Peyer's patch (tissue), 4 donors: ENCODE results near the gene MOSMO. TPM values are rescaled to one million over a fixed set of nuclear protein-coding genes. Genes with fewer than 3 reads are reported as not detected.

ENCODE experiments used
- DNase-seq, 3 donors: peaks; one replicate each; pipeline ENCODE4 v3.0.0-alpha.2; 2017 to 2019
- H3K27ac ChIP-seq, 4 donors: fragments of 200-600 bp; sonication (generic); one replicate each; pipeline ENCODE4 v1.5.1; 2016 to 2019
- H3K27me3 ChIP-seq, 2 donors: fragments of 200-600 bp; sonication (generic); one replicate each; pipeline ENCODE4 v1.5.1; 2019
- H3K36me3 ChIP-seq, 3 donors: fragments of 200-600 bp; sonication (generic); one replicate each; pipeline ENCODE4 v1.5.1; 2016 to 2019
- H3K4me1 ChIP-seq, 4 donors: fragments of 200-600 bp; sonication (generic); one replicate each; pipeline ENCODE4 v1.5.1; 2016 to 2019
- H3K4me3 ChIP-seq, 4 donors: fragments of 200-600 bp; sonication (generic); 1 replicate in 3 of 4; 2 replicates in 1 of 4; pipeline ENCODE4 v1.5.1; 2016 to 2019; ENCODE audit warnings: mild to moderate bottlenecking in 1 of 4
- H3K9me3 ChIP-seq, 4 donors: fragments of 200-600 bp; sonication (generic); one replicate each; pipeline ENCODE4 v1.5.1; 2016 to 2019; ENCODE audit warnings: mild to moderate bottlenecking in 1 of 4
- POLR2A ChIP-seq, 2 donors: fragments of 450-650 bp; IDR thresholded peaks; one replicate each; pipeline ENCODE4 v1.5.1; 2017; ENCODE audit warnings: antibody characterized with exemption in 2 of 2, mild to moderate bottlenecking in 2 of 2, moderate library complexity in 2 of 2
- total RNA-seq, 4 donors: library from RNA; depleted of rRNA; stranded (reverse); fragments of >200 nt; gene quantifications; one replicate each; pipeline ENCODE4 v1.1.0, GENCODE V29; 2016
- TF ChIP-seq, protein P1 (sequence below), 6 experiments: fragments of 450-650 bp in 4 of 6; fragments of 200-600 bp in 2 of 6; sonication (generic) in 1 of 6; IDR thresholded peaks; one replicate each; pipeline ENCODE4 v1.5.1; 2017 to 2019; ENCODE audit warnings: antibody characterized with exemption in 6 of 6, mild to moderate bottlenecking in 3 of 6, moderate library complexity in 1 of 6

MOSMO gene
- total RNA-seq, 4 donors from 2014 or later: 9.9 to 28.0 (median 13.4) TPM

DNA sequence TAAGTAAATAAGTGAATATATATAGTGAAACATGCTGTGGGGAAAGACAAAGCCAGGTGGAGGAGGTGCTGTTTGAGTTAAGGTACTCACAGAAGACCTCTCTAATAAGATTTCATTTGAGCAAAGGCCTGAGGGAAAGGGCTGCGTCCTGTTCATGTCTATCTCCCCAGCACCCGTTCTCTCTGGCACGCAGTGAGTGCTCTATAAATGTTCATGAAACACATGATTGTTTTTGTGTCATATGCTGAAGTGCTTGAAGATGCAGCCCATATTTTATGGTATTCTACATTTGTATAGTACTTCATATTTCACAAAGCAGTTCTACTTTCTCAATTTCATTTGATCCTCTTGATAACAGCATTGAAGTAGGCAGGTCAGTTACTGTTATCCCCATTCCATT is 85.4 kb downstream of the MOSMO start:
- Histone ChIP-seq H3K4me1 (no peaks in the 10 kb centered on the region), H3K9me3 (no peaks in the 10 kb centered on the region), H3K27me3 (no peaks in the 10 kb centered on the region), H3K4me3 (no peak overlapping the region), H3K36me3 (no peaks in the 10 kb centered on the region), H3K27ac (no peak overlapping the region)
- TF ChIP-seq, protein P1, sequence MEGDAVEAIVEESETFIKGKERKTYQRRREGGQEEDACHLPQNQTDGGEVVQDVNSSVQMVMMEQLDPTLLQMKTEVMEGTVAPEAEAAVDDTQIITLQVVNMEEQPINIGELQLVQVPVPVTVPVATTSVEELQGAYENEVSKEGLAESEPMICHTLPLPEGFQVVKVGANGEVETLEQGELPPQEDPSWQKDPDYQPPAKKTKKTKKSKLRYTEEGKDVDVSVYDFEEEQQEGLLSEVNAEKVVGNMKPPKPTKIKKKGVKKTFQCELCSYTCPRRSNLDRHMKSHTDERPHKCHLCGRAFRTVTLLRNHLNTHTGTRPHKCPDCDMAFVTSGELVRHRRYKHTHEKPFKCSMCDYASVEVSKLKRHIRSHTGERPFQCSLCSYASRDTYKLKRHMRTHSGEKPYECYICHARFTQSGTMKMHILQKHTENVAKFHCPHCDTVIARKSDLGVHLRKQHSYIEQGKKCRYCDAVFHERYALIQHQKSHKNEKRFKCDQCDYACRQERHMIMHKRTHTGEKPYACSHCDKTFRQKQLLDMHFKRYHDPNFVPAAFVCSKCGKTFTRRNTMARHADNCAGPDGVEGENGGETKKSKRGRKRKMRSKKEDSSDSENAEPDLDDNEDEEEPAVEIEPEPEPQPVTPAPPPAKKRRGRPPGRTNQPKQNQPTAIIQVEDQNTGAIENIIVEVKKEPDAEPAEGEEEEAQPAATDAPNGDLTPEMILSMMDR (IDR thresholded peaks at IDR 0.05): no peak
- no peak for TF ChIP-seq POLR2A (IDR thresholded peaks at IDR 0.05)
- no peak for DNase-seq

DNA sequence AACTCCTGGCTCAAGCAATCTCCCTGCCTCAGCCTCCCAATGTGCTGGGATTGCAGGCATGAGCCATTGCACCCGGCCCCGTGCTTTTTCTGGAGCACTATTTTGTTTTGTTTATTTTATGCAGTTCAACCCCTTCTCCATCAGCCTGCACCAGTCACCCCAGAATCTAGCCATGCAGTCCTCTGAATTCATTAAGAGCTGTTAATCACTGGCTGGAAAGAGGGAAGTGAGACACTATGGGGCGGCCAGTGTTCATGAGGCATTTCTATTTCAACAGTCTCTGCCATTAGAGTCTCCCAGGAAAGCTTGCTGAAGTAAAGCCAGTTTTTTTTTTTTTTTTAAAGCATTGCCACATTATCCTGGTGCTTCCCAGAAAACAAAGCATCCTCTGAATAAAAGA is 86.1 kb downstream of the MOSMO start:
- DNase-seq: no peak
- Histone ChIP-seq H3K27ac (no peak overlapping the region), H3K4me3 (no peak overlapping the region), H3K9me3 (no peaks in the 10 kb centered on the region), H3K36me3 (no peaks in the 10 kb centered on the region), H3K27me3 (no peaks in the 10 kb centered on the region), H3K4me1 (no peaks in the 10 kb centered on the region)
- TF ChIP-seq, protein P1 (IDR thresholded peaks at IDR 0.05): no peak
- TF ChIP-seq POLR2A (IDR thresholded peaks at IDR 0.05): no peak

DNA sequence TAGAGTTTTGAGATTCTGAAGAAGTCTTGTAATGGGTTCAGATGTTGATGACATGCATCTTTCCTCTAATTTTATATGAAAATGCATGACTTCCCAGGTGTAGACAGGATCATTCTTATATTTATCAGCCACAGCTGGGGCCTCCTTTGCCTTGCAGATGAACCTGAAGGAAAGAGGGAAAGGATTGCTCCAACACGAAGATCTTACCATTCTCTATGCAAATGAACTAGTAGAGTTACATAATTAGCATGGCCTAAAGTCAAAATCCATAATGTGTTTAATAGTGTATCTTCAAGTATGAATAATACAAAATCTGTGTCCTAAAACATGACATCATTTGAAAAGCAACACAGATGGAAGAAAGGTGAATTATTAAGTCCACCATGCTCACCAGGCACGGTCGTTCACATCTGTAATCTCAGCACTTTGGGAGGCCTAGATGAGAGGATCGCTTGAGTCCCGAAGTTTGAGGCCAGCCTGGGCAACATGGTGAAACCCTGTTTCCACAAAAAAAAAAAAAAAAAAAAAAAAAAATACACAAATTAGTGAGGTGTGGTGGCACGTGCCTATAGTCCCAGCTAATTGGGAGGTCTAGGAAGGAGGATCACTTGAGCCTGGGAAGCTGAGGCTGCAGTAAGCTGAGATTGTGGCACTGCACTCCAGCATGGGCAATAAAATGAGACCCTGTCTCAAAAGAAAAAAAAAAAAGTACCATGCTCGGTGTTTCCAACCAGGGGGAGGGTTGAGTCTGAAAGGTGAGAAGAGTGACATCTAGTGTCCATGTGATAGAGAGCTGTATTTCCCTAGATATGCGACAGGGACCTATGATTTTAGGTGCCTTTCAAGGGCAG is 90.7 kb downstream of the MOSMO start:
- H3K27me3 ChIP-seq: no peaks in the 10 kb centered on the region
- no peaks in the 10 kb centered on the region for H3K9me3 ChIP-seq
- no peak for DNase-seq
- TF ChIP-seq, protein P1 (IDR thresholded peaks at IDR 0.05): peak in 5 of 6 experiments; percentile 2 to 59 (median 46)
- TF ChIP-seq POLR2A (IDR thresholded peaks at IDR 0.05): no peak
- no peak overlapping the region for H3K4me3 ChIP-seq
- no peaks in the 10 kb centered on the region for H3K4me1 ChIP-seq
- no peaks in the 10 kb centered on the region for H3K36me3 ChIP-seq
- no peak overlapping the region for H3K27ac ChIP-seq

DNA sequence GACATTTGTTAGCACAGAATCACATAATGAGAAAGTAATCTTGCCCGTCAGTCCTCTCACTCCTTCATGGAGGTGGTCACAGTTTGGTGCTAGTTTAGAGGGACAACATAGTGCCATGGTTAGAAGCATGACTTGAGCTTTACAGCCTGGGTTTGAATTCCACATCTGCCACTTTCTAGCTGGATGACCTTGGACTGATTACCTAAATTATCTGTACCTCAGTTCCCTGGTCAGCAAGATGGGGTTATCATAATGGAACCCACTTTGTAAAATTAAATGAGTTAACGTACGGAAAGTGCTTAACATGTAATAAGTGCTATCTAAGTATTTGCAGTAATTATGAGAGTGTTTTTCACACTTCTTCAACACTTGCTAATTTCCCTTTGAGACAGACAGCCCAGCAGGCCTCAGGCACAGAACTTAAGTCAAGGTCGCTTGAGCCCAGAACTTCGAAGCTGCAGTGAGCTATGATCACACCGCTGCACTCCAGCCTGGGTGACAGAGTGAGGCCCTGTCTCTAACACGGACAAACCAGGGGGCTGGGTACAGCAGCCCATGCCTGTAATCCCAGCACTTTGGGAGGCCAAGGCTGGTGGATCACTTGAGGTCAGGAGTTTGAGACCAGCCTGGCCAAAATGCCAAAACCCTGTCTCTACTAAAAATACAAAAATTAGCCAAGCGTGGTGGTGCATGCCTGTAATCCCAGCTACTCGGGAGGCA is 91.5 kb downstream of the MOSMO start:
- DNase-seq: no peak
- no peaks in the 10 kb centered on the region for H3K9me3 ChIP-seq
- H3K27me3 ChIP-seq: no peaks in the 10 kb centered on the region
- H3K36me3 ChIP-seq: no peaks in the 10 kb centered on the region
- TF ChIP-seq POLR2A (IDR thresholded peaks at IDR 0.05): no peak
- TF ChIP-seq, protein P1 (IDR thresholded peaks at IDR 0.05): no peak
- H3K4me3 ChIP-seq: no peak overlapping the region
- no peaks in the 10 kb centered on the region for H3K4me1 ChIP-seq
- no peak overlapping the region for H3K27ac ChIP-seq

DNA sequence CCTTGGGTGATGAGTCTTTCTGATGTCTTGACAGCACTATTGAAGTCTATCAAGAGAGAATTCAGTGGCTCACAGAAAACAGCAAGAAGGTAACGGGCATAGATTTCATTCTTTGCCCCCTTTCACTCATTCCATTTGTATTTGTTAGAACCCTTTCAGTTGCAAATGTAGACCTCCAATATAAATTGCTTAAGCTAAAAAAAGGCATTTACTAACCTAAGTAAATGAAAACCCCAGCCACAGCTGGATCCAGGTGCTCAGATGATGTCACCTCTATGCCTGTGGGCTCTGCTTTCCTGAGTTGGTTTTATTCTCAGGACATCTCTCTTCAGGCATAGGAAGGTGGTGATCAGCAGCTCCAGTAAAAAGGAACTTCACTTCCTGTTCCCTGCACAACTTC is 95.5 kb downstream of the MOSMO start:
- no peak for DNase-seq
- TF ChIP-seq POLR2A (IDR thresholded peaks at IDR 0.05): no peak
- TF ChIP-seq, protein P1 (IDR thresholded peaks at IDR 0.05): no peak
- Histone ChIP-seq H3K4me3 (no peak overlapping the region), H3K27me3 (no peaks in the 10 kb centered on the region), H3K9me3 (no peaks in the 10 kb centered on the region), H3K27ac (no peak overlapping the region), H3K36me3 (no peaks in the 10 kb centered on the region), H3K4me1 (no peaks in the 10 kb centered on the region)
